ENCODE results near the gene TRIM17.

DNA sequence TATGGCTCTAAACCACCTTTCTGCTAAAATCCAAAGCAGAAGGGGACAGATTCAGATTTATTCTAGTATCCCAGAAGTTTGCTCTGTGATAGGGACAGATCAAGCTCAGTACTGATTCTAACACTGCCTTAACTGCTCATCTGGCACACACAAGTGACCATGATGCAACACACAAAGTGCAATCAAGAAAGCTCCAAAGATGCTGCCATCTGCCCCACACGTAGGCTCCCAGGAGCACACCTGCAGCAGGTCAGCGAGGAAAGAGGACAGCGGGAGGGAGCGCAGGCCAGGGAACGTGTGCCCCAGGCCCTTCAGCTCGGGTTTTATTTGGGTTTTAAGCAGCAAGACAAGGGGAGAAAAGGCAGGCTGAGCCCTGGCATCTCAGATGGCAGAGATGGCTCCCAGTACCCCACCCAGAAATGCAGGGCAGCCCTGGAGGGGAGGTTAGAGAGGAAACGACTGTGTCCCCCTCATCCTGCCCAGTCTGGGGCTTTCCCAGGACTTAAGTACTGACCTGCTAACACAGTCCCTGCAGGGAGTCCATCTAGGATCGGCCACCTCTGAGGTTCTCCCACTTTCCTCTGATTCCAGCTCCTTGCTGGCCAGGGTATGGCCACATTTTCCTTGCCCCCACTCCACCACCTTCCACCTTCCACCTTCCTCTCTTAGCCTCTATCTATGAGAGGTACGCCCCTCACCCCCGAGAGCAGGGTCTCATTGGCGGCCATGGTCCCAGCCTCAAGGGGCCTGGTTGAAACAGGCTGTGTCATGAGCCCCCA, 11.3 kb downstream of the TRIM17 start:
- TF ChIP-seq REST (IDR thresholded peaks at IDR 0.05; ENCODE audit: borderline replicate concordance) = no peak
- no peak for TF ChIP-seq SMC3 (conservative IDR thresholded peaks at IDR 0.05; ENCODE audit: poor library complexity)
- TF ChIP-seq EZH2 (IDR thresholded peaks at IDR 0.05; ENCODE audit: borderline replicate concordance, insufficient read depth, low read length, poor library complexity, severe bottlenecking) = no peak
- TF ChIP-seq CTCF (IDR thresholded peaks at IDR 0.05; ENCODE audit: poor library complexity, severe bottlenecking) = no peak
- TF ChIP-seq EP300 (conservative IDR thresholded peaks at IDR 0.05; ENCODE audit: poor library complexity, severe bottlenecking) = no peak
